ENCODE results near the gene JDP2.

Gene JDP2

DNA sequence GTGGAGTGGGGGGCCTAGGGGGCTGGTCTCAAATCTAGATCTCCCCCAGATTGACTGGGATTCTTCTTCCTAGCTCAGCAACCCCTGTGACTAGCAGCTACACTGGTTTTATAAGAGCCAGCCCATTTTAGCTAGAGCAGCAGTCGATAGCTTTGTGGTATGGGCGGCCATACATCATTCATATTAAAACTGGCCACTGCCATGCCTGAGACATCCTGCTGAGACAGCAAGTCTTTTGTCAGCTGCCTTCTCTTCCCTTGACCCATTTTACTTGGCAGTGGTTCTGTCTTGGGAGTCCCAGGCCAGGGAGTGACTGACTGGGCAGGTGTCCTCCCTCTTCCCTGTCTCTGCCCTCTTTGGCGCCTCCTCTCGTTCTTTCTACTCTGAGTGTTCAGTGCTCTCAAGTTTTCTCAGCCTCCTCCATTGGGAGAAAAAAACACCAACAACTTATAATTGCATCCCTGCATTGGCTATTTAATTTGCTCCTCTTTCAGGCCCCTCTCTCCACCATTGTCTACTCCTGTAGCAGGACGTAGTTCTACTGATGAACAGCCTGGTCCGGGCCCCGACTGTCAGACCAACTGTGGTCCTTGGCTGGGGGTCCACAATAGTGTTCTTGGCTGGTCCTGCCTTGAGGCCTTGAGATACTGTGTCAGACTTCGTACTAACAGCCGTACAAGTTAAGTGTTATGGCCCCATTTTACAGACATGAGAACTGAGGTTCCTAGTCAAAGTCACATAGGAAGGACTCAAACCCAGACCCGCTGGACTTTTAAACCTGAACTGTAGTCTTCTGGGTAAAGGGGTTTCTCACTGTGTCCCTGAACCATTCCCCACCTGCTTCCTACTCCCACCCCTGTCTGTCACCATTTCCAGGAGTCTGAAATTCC is 18.3 kb upstream of the JDP2 start:
- DNase-seq (ENCODE audit: extremely low read depth in 1 of 2, low read depth in 1 of 2) = no peak

- no peak for DNase-seq (ENCODE audit: extremely low read depth in 1 of 2, low read depth in 1 of 2)
Measured at GRCh38 chr14:75411214-75411540, 16.6 kb upstream of the JDP2 start.

- no peak for DNase-seq (ENCODE audit: extremely low read depth in 1 of 2, low read depth in 1 of 2)
Measured at GRCh38 chr14:75413013-75413412, 14.8 kb upstream of the JDP2 start.

- DNase-seq (ENCODE audit: extremely low read depth in 1 of 2, low read depth in 1 of 2) = no peak
Measured at GRCh38 chr14:75417674-75418073, 10.1 kb upstream of the JDP2 start.

DNA sequence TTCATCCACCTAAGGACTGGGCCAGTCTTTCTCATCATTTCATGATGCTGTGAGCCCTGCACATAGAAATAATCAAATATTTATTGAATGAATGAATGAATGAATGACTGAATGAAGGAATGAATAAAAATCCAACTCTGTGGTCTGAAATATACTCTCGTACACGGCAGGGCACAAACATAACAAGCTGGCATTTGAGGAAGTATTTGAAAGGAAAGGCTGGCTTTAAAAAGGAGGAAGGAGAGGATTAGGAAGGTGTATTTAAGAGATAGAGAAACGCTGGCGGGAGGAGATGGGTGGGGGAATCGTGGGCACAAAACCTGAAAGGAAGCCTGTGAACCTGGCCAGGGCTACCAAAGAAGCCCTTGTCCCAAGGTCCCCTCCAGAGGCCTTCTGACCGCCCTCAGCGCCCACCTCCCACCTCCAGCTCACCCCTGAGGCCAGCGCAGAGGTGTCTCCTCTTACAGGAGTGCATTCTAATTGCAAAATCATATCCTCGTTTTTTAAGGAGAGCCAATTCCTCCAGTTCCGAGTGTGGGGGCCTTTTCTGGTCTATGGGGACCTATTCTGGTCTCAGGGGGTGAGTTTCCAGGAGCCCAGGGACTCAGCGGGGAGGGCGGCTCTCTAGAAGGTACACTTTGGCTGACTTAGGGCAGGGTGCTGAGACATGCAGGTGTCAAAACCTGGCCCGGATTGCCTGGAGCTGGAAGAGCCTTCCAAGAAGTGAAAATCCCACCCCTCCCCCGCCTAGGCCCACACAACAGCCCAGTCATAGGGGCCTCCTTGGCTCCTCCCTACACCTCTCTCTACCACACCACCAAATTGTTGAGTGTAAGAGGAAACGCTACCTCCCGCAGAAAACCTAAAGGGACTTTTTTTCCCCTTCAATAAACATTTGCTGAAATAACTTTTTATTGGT is 8.7 kb upstream of the JDP2 start:
- DNase-seq (ENCODE audit: extremely low read depth in 1 of 2, low read depth in 1 of 2) = peak in 1 of 2 donors; percentile 64

GRCh38 chr14:75422169-75422568 is 5.7 kb upstream of the JDP2 start:
- peak in 1 of 2 donors; percentile 27 for DNase-seq (ENCODE audit: extremely low read depth in 1 of 2, low read depth in 1 of 2)

- DNase-seq (ENCODE audit: extremely low read depth in 1 of 2, low read depth in 1 of 2) = no peak
Measured at GRCh38 chr14:75424496-75424895, 3.3 kb upstream of the JDP2 start.

- DNase-seq (ENCODE audit: extremely low read depth in 1 of 2, low read depth in 1 of 2) = no peak
Measured at GRCh38 chr14:75425446-75425845, 2.4 kb upstream of the JDP2 start.

- DNase-seq (ENCODE audit: extremely low read depth in 1 of 2, low read depth in 1 of 2) = no peak
Measured at GRCh38 chr14:75426332-75427125, 1.3 kb upstream of the JDP2 start.

DNA sequence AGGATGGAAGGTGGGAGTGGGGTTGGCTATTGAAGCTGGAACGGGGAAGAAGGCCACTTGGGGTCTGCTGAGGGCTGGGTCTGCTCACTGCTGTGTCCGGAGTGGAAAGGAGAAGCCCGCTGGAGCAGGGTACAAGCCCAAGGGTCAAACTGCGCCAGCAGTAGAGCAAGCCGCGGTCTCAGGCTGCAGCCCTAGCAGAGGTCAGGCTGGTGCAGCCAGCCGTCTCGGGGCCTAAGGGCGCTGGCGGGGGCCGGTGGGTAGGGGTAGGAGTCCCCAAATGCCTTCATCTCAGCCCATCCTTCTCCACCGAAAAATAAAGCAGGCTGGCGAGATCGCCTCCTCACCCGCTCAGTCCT is 718 bp upstream of the JDP2 start:
- DNase-seq (ENCODE audit: extremely low read depth in 1 of 2, low read depth in 1 of 2) = no peak

DNA sequence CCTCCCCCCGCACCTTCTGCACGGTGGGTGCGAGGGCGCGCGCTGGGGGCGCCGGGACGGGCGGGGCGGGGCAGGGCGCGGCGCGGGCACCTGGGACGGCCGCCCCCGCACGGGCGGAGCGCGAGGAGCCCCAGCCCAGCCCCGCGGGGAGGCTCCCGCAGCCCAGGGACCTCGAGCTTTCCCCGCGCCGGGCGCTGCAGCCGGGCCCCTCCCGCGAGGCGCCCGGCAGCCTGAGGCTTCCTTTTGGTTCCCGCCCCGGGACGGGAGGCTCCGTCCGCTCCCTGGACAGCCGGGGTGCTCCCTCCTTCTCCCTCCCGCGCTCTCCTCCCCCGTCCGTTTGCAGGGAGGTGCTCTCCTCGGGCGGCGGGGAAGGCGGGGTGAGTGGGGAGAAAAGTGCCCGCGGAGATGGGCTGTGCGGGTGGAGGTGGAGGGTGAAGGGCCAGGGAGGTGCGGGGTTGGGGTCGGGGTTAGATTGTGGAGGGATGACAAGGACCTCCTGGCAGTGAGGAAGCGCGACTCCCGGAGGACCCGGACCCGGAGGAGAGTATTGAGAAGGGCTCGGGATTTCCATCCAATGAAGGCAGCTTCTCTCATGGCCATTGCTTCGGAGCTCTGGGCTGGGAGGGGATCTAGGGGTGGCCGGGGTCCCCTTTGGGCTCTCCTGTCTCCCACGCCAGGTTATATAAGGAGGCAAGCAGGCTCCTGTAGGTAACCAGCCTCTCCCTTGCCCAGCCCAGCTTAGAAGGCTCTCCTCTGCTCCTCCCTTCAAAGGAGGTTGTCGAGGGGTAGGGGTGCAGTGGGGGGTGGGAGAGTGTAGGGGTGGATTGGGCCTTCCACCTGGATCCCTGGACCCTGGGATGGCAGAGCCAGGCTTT is 645 bp downstream of the JDP2 start:
- no peak for DNase-seq (ENCODE audit: extremely low read depth in 1 of 2, low read depth in 1 of 2)

- DNase-seq (ENCODE audit: extremely low read depth in 1 of 2, low read depth in 1 of 2) = no peak
Measured at GRCh38 chr14:75429562-75429961, 1.7 kb downstream of the JDP2 start.

DNA sequence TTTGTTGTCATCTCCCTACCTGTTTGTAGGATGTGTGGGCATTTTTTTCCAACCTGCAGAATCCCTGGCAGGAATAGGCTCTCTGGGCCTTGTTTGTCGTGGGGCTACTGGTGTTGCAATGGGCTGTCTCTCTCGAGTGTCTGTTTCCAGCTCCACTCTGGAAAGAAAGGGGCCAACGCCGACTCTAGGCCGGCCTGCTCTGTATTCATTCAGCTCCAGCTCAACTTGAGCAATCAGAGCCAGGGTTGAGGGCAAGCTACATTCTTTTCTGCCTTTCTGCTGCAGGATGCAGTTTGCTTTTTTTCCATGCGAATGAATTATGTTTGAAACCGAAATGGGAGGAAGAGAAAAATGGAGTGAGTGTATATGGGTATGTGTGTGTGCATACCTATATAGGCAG is 2.3 kb downstream of the JDP2 start:
- DNase-seq (ENCODE audit: extremely low read depth in 1 of 2, low read depth in 1 of 2) = no peak

GRCh38 chr14:75430526-75430925 is 2.7 kb downstream of the JDP2 start:
- DNase-seq (ENCODE audit: extremely low read depth in 1 of 2, low read depth in 1 of 2) = no peak

GRCh38 chr14:75430976-75431375 is 3.2 kb downstream of the JDP2 start:
- DNase-seq (ENCODE audit: extremely low read depth in 1 of 2, low read depth in 1 of 2) = no peak

DNA sequence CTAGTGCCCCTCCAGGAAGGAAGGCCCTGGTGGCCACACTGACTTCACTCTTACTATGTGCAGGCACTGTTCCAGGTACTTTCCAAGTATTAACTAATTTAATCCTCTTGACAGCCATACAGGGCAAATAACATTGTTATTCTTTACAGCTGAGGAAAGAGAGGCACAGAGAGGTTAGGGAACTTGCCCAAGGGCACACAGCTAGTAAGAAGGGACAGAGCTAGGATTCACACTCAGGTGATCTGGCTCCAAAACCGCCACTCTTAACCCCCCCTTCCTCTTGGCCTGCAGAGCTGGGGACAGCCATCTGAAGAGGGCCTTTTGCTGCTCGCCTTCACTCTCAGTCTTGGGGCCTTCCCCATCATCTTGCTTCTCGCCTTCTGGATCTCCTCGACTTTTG is 4.0 kb downstream of the JDP2 start:
- no peak for DNase-seq (ENCODE audit: extremely low read depth in 1 of 2, low read depth in 1 of 2)

DNA sequence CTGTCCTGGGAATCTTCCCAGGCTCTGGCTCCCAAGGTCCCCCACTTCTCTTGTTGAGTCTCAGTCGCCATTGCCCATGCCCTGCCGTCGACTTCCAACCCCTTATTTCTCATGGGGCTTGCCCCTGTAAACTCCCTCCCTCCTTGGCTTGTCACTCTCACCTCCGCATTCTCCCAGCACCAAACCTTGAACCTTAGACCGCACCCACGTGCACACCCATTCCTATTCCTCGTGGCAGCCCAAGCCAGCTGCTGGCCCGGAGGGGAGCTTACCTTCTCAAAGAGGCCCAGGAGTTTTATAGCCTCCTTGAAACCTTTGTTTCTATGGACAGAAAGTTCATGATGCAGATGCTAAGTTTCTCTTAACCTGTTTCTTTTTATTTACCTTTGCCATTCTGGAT is 4.6 kb downstream of the JDP2 start:
- no peak for DNase-seq (ENCODE audit: extremely low read depth in 1 of 2, low read depth in 1 of 2)

GRCh38 chr14:75433631-75434071 is 5.8 kb downstream of the JDP2 start:
- DNase-seq (ENCODE audit: extremely low read depth in 1 of 2, low read depth in 1 of 2) = no peak

DNA sequence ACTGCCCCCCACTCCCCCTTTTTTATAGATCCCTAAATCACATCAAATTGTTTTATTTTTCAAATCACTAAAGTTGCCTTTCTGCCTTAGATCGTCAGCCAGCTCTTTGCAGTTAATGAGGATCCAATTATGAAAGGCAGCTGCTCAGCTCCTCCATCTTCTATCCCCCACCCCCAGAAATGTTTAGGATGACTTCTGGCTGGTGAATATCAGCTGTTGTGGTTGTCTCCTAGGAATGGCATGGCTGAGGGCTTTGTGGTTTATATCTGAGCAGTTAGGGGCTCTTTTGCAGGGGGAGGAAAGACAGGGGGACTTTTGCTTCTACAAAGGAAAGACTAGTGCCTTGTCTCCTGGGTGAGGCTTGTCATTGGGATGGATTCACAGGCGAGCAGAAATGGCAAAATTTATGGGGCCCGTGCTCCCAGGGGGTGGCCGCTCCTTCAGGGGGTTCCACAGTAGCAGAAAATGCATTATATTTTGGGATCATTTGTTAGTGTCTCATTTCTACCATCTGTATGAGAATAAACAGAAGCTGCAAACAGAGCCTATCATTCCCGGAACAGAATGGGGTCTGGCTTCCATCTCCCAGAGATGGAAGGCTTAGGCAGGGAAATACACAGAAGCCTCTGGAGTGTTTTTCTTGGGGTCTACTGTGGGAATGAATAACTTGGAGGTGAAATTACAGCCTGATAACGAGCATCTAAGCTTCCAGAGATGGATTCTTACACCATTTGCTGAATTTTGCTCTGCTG is 6.5 kb downstream of the JDP2 start:
- DNase-seq (ENCODE audit: extremely low read depth in 1 of 2, low read depth in 1 of 2) = no peak

- no peak for DNase-seq (ENCODE audit: extremely low read depth in 1 of 2, low read depth in 1 of 2)
Measured at GRCh38 chr14:75434890-75435248, 7.0 kb downstream of the JDP2 start.
